Upper lobe of left lung (tissue), 6 donors: ENCODE data around the gene VIT. TPM values are rescaled to one million over a fixed set of nuclear protein-coding genes. Genes with fewer than 3 reads are reported as not detected.
A peak's percentile ranks its signal among the peaks of the same experiment; 100 is the strongest.

Experiments used
- ATAC-seq, 2 donors: fragments of 200-7000 bp; cut with Tn5 transposase; one replicate each; pipeline ENCODE4 v1.9.1; 2022; ENCODE audit warnings: mild to moderate bottlenecking in 2 of 2, moderate library complexity in 2 of 2; ENCODE audit not compliant: low FRiP score in 2 of 2
- DNase-seq, 2 donors: peaks; one replicate each; pipeline ENCODE4 v3.0.0-alpha.2; 2019 to 2020
- H3K27ac ChIP-seq, 4 donors: fragments of 200-600 bp; sonication (generic); one replicate each; pipeline ENCODE4 v1.5.1; 2016 to 2019
- H3K27me3 ChIP-seq, 4 donors: fragments of 200-600 bp; sonication (generic); one replicate each; pipeline ENCODE4 v1.5.1; 2017 to 2019
- H3K36me3 ChIP-seq, 4 donors: fragments of 200-600 bp; sonication (generic); one replicate each; pipeline ENCODE4 v1.5.1; 2016 to 2019
- H3K4me1 ChIP-seq, 4 donors: fragments of 200-600 bp; sonication (generic); one replicate each; pipeline ENCODE4 v1.5.1; 2018 to 2019
- H3K4me3 ChIP-seq, 4 donors: fragments of 200-600 bp; sonication (generic); one replicate each; pipeline ENCODE4 v1.5.1; 2017 to 2019; ENCODE audit warnings: mild to moderate bottlenecking in 2 of 4, moderate library complexity in 1 of 4
- H3K9me3 ChIP-seq, 4 donors: fragments of 200-600 bp; sonication (generic); one replicate each; pipeline ENCODE4 v1.5.1; 2018 to 2019
- CTCF ChIP-seq, 6 experiments: fragments of 450-650 bp in 4 of 6; fragments of 200-600 bp in 2 of 6; sonication (generic) in 2 of 6; IDR thresholded peaks; one replicate each; pipeline ENCODE4 v1.5.1; 2016 to 2019; ENCODE audit warnings: antibody characterized with exemption in 6 of 6
- EP300 ChIP-seq, 4 donors: sonication (generic); formaldehyde crosslinking; IDR thresholded peaks; one replicate each; pipeline ENCODE4 v1.5.1; 2017; ENCODE audit warnings: antibody characterized with exemption in 4 of 4, control low read depth in 2 of 4
- POLR2A ChIP-seq, 4 donors: fragments of 450-650 bp; IDR thresholded peaks; one replicate each; pipeline ENCODE4 v1.5.1; 2016 to 2017; ENCODE audit warnings: antibody characterized with exemption in 4 of 4, mild to moderate bottlenecking in 2 of 4
- POLR2AphosphoS5 ChIP-seq, 2 donors: sonication (generic); formaldehyde crosslinking; IDR thresholded peaks; one replicate each; pipeline ENCODE4 v1.5.1; 2017; ENCODE audit warnings: antibody characterized with exemption in 2 of 2
- WGBS, 2 donors: methylation state at CpG; one replicate each; pipeline ENCODE4 v1.1.5; 2017 to 2018; 5-methylcytosine and 5-hydroxymethylcytosine counted together
- total RNA-seq, 6 donors: library from RNA; depleted of rRNA in 4 of 6; stranded (reverse); fragments of >200 nt in 4 of 6; gene quantifications; one replicate each; pipeline versions ENCODE4 v1.1.0 to v1.2.1, GENCODE V29; 2016 to 2021
- donor health status: DM: no; HTN: no; CAD: no; lungs with moderate emphysema.
- donor health status: DM: no; HTN: yes; CAD: no; lungs with severe emphysema.

VIT gene
- total RNA-seq, 6 donors from 2014 or later = 0.22 to 1.4 (median 0.54) TPM; not detected in 1

- Histone ChIP-seq H3K27ac (no peak overlapping the region), H3K4me1 (no peaks in the 10 kb centered on the region), H3K27me3 (no peaks in the 10 kb centered on the region), H3K36me3 (no peaks in the 10 kb centered on the region), H3K4me3 (no peak overlapping the region), H3K9me3 (no peaks in the 10 kb centered on the region)
- DNase-seq (no peak), ATAC-seq (no peak)
- TF ChIP-seq POLR2A (IDR thresholded peaks at IDR 0.05) (no peak), CTCF (IDR thresholded peaks at IDR 0.05) (no peak), EP300 (IDR thresholded peaks at IDR 0.05) (no peak), POLR2AphosphoS5 (IDR thresholded peaks at IDR 0.05) (no peak)
- WGBS, 2 donors = 85 to 94% methylated on average over 5 of the region's 5 CpGs
Measured at GRCh38 chr2:36811071-36811470, 114.6 kb downstream of the VIT start.

- Histone ChIP-seq H3K4me3 (no peak overlapping the region), H3K27ac (no peak overlapping the region), H3K4me1 (no peaks in the 10 kb centered on the region), H3K36me3 (no peaks in the 10 kb centered on the region), H3K9me3 (no peaks in the 10 kb centered on the region), H3K27me3 (no peaks in the 10 kb centered on the region)
- ATAC-seq (peak; percentile 23 to 37), DNase-seq (no peak)
- 46 to 68% methylated on average over 6 of the region's 6 CpGs for WGBS, 2 donors
- TF ChIP-seq POLR2AphosphoS5 (IDR thresholded peaks at IDR 0.05) (no peak), EP300 (IDR thresholded peaks at IDR 0.05) (no peak)
Measured at GRCh38 chr2:36812196-36812595, 115.7 kb downstream of the VIT start.

GRCh38 chr2:36818542-36818941 lies 122.0 kb downstream of the VIT start:
- TF ChIP-seq EP300 (IDR thresholded peaks at IDR 0.05) (no peak), POLR2A (IDR thresholded peaks at IDR 0.05) (no peak), CTCF (IDR thresholded peaks at IDR 0.05) (no peak), POLR2AphosphoS5 (IDR thresholded peaks at IDR 0.05) (no peak)
- no peaks in the 10 kb centered on the region for H3K27me3 ChIP-seq
- DNase-seq = no peak
- H3K4me1 ChIP-seq = no peaks in the 10 kb centered on the region
- no peak overlapping the region for H3K27ac ChIP-seq
- no peak overlapping the region for H3K4me3 ChIP-seq
- ATAC-seq = no peak
- no peaks in the 10 kb centered on the region for H3K9me3 ChIP-seq
- H3K36me3 ChIP-seq = no peaks in the 10 kb centered on the region
- 54 to 79% methylated on average over 2 of the region's 2 CpGs for WGBS, 2 donors

GRCh38 chr2:36819095-36819711 lies 122.7 kb downstream of the VIT start:
- Histone ChIP-seq H3K9me3 (no peaks in the 10 kb centered on the region), H3K4me3 (no peak overlapping the region), H3K4me1 (no peaks in the 10 kb centered on the region), H3K27me3 (no peaks in the 10 kb centered on the region), H3K27ac (no peak overlapping the region), H3K36me3 (no peaks in the 10 kb centered on the region)
- TF ChIP-seq EP300 (IDR thresholded peaks at IDR 0.05) (no peak), CTCF (IDR thresholded peaks at IDR 0.05) (no peak), POLR2A (IDR thresholded peaks at IDR 0.05) (no peak), POLR2AphosphoS5 (IDR thresholded peaks at IDR 0.05) (no peak)
- no peak for ATAC-seq
- no peak for DNase-seq
- WGBS, 2 donors = 83 to 87% methylated on average over 4 of the region's 4 CpGs

GRCh38 chr2:36820942-36821605 lies 124.6 kb downstream of the VIT start:
- H3K4me1 ChIP-seq = no peaks in the 10 kb centered on the region
- H3K27ac ChIP-seq = no peak overlapping the region
- H3K27me3 ChIP-seq = no peaks in the 10 kb centered on the region
- no peak overlapping the region for H3K4me3 ChIP-seq
- 72 to 85% methylated on average over 7 of the region's 7 CpGs for WGBS, 2 donors
- TF ChIP-seq POLR2AphosphoS5 (IDR thresholded peaks at IDR 0.05) (no peak), POLR2A (IDR thresholded peaks at IDR 0.05) (no peak), EP300 (IDR thresholded peaks at IDR 0.05) (no peak), CTCF (IDR thresholded peaks at IDR 0.05) (no peak)
- no peaks in the 10 kb centered on the region for H3K36me3 ChIP-seq
- H3K9me3 ChIP-seq = no peaks in the 10 kb centered on the region
- DNase-seq = no peak
- no peak for ATAC-seq
